Brain microvascular endothelial cell (primary cell): ENCODE data around the gene PTP4A2.
"Not testable (repeated sequence)": the region's sequence is repeated elsewhere in the genome, so short reads cannot be mapped to it uniquely, and the experiment has no call there.

Experiments used
- DNase-seq: peaks from one replicate; pipeline ENCODE4 v3.0.0-alpha.2; 2020
- H3K27ac ChIP-seq: fragments of 250-450 bp; sonication (Bioruptor Pico); 2 replicates; pipeline ENCODE4 v1.5.1; 2020; ENCODE audit warnings: mild to moderate bottlenecking, moderate library complexity
- H3K27me3 ChIP-seq: fragments of 250-450 bp; sonication (Bioruptor Pico); replicated peaks from 2 replicates; pipeline ENCODE4 v1.5.1; 2020; ENCODE audit warnings: mild to moderate bottlenecking
- H3K36me3 ChIP-seq: fragments of 250-450 bp; sonication (Bioruptor Pico); replicated peaks from 2 replicates; pipeline ENCODE4 v1.5.1; 2020; ENCODE audit warnings: mild to moderate bottlenecking
- H3K4me3 ChIP-seq: 2 replicates; pipeline ENCODE4 v1.5.1; 2011; ENCODE audit warnings: low read depth, mild to moderate bottlenecking, control low read depth, low read length, moderate library complexity
- in situ Hi-C: cut with HindIII; loops from 2 replicates; pipeline ENCODE4 v1.10.0; 2017; ENCODE audit warnings: low sequenced_read_pairs, low pct_ligation_motif_present
- TF ChIP-seq, protein P1 (sequence below): IDR thresholded peaks from 2 replicates; pipeline ENCODE4 v1.5.1; 2011; ENCODE audit warnings: low read depth, mild to moderate bottlenecking, moderate library complexity, low read length, control low read depth, inconsistent platforms; ENCODE audit errors: missing control alignments

PTP4A2 gene

DNA sequence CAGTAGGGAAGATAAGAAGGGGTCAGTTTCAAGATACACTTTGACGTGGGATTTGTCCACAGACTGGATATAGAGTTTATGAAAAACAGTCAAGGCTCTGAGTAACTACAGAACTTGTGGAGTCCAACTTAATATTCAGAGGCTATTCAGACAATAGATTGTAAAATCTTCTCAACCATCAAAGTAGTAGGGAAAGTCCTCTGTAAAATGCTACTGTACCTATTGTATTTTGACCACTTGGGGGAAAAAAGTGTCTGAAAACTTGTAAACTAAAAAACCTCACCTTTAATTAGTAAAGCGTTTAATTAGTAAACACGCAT is 10.5 kb downstream of the PTP4A2 start:
- Histone ChIP-seq H3K27ac (no peak overlapping the region), H3K27me3 (no peaks in the 10 kb centered on the region), H3K4me3 (no peak overlapping the region), H3K36me3 (peaks cover 3% of the 10 kb centered on the region)
- DNase-seq = no peak
- TF ChIP-seq, protein P1, sequence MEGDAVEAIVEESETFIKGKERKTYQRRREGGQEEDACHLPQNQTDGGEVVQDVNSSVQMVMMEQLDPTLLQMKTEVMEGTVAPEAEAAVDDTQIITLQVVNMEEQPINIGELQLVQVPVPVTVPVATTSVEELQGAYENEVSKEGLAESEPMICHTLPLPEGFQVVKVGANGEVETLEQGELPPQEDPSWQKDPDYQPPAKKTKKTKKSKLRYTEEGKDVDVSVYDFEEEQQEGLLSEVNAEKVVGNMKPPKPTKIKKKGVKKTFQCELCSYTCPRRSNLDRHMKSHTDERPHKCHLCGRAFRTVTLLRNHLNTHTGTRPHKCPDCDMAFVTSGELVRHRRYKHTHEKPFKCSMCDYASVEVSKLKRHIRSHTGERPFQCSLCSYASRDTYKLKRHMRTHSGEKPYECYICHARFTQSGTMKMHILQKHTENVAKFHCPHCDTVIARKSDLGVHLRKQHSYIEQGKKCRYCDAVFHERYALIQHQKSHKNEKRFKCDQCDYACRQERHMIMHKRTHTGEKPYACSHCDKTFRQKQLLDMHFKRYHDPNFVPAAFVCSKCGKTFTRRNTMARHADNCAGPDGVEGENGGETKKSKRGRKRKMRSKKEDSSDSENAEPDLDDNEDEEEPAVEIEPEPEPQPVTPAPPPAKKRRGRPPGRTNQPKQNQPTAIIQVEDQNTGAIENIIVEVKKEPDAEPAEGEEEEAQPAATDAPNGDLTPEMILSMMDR = no peak
- in situ Hi-C loops = no loop called here

DNA sequence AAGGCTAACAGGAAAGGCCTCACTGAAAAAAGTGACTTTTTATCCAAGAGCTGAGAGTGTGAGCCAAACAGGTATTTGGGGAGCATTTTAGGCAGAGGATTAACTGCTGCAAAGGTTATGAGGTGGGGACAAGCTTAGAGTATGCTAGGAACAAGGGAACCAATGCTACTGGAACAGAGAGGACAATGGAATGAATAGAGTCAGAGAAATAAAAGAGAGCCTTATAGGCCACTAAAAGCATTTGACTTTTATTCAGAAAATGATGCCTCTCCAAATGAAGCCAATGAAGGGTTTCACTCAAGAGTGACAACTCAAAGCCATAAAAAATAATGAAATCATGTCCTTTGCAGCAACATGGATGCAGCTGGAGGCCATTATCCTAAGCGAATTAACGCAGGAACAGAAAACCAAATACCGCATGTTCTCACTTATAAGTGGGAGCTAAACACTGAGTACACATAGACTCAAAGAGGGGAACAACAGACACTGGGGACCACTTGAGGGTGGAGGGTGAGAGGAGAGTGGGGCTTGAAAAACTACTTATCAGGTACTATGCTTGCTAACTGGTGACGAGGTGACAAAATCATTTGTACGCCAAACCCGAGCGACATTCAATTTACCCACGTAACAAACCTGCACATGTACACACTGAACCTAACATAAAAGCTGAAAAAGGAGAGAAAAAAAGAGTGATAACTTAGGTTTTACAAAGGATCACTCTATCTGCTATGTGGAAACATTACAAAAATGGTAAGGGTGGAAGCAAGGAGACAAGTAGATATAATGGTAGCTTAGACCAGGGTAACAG is 11.1 kb downstream of the PTP4A2 start:
- H3K36me3 ChIP-seq = peaks cover 3% of the 10 kb centered on the region
- no peak overlapping the region for H3K27ac ChIP-seq
- H3K4me3 ChIP-seq = no peak overlapping the region
- in situ Hi-C loops = no loop called here
- H3K27me3 ChIP-seq = no peaks in the 10 kb centered on the region
- TF ChIP-seq, protein P1 = no peak
- DNase-seq = no peak

DNA sequence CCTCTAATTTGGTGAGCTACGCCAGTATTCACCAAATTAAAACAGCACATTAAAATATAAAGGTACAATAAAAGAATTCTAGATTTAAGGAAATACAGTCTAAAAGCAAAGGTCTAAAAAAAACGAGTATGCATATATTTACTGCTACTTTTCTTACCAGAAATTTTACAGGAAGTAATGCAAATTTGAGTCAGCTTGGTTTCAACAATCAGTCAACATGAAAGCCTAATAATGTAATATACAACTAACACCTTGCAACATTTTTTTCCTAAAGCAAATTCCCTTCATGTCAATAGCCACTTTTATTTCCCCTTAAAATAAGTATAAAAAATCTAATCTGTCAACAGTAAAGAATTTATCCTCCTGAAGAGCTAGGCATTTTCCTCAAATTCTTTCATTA is 11.9 kb downstream of the PTP4A2 start:
- Histone ChIP-seq H3K4me3 (no peak overlapping the region), H3K27ac (no peak overlapping the region), H3K36me3 (peaks cover 3% of the 10 kb centered on the region), H3K27me3 (no peaks in the 10 kb centered on the region)
- no peak for DNase-seq
- in situ Hi-C loops = no loop called here
- TF ChIP-seq, protein P1 = no peak

DNA sequence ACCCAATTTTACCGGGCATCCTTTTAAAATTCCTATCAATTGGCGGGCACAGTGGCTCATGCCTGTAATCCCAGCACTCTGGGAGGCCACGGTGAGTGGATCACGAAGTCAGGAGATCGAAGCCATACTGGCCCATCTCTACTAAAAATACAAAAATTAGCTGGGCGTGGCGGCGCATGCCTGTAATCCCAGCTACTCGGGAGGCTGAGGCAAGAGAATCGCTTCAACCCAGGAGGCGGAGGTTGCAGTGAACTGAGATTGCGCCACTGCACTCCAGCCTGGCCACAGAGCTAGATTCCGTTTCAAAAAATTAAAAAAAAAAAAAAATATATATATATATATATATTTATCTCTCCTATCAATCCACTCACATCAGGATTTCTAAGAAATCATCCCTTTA is 12.3 kb downstream of the PTP4A2 start:
- H3K4me3 ChIP-seq, in situ Hi-C loops, H3K27ac ChIP-seq, H3K36me3 ChIP-seq, H3K27me3 ChIP-seq, DNase-seq: not testable (repeated sequence)

DNA sequence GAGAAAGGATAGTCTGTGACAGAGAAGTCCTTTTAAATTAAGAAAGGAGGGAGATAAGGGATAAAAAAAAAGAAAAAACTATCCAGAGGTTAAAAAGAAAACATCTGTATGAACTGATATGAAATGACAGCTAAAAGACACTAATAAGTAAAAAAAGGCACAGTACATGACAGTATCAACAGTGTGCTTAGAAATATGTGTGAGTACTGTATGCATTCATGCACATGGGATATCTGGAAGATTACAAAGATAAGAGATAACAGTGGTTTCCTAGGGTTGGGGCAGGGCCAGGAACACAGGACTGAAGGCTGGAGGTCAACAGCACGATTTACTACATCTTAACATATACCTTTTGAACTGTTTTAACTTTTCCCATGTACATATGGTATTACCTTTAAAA is 13.3 kb downstream of the PTP4A2 start:
- no peak overlapping the region for H3K4me3 ChIP-seq
- H3K27me3 ChIP-seq = no peaks in the 10 kb centered on the region
- TF ChIP-seq, protein P1 = no peak
- DNase-seq = no peak
- no peak overlapping the region for H3K27ac ChIP-seq
- H3K36me3 ChIP-seq = peaks cover 3% of the 10 kb centered on the region
- in situ Hi-C loops = no loop called here

DNA sequence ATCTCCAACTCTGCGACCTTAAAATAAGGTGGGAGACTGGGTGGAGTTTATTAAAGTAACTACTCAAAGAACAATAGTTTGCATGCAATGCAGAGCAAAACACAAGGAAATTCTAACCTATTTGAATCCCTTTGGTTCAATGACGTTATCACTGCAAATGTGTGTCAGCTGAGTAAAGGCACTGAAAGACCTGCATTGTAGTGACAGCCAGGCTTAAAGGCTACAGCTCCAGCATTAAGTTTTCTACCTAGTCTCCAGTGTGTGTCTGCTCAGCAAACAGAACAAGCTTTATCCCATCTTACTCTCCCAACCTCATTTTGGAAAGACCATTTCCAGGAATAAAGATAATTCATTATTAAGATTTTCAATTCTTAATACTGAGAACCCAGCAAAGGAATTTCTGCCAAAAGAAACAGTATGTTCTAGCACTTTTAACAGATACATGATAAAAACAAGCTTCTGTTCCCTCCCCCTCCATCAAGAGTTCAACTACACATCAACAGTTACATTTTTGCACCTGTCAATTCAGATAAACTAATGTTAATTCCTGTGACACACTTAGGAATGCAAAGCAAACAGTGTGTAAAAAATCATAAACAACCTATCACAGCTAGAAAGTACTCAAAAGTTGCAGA is 14.2 kb downstream of the PTP4A2 start:
- Histone ChIP-seq H3K36me3 (peaks cover 3% of the 10 kb centered on the region), H3K27ac (no peak overlapping the region), H3K27me3 (no peaks in the 10 kb centered on the region), H3K4me3 (no peak overlapping the region)
- DNase-seq = no peak
- TF ChIP-seq, protein P1 = no peak
- in situ Hi-C loops = no loop called here
